Panc1 (cell line): ENCODE results near the gene TMEM240.

ENCODE experiments used
- TF ChIP-seq, protein P1 (sequence below): fragments of 450-650 bp; IDR thresholded peaks from 2 replicates; pipeline ENCODE4 v1.5.1; 2017; ENCODE audit warnings: mild to moderate bottlenecking
- TF ChIP-seq, protein P2 (sequence below), 2 experiments: IDR thresholded peaks; 2 replicates each; pipeline ENCODE4 v1.6.1; 2011 to 2012; ENCODE audit warnings: low read depth in 2 of 2, control low read depth in 1 of 2, low read length in 1 of 2, mild to moderate bottlenecking in 1 of 2, moderate library complexity in 1 of 2; ENCODE audit not compliant: insufficient read depth in 1 of 2

DNA sequence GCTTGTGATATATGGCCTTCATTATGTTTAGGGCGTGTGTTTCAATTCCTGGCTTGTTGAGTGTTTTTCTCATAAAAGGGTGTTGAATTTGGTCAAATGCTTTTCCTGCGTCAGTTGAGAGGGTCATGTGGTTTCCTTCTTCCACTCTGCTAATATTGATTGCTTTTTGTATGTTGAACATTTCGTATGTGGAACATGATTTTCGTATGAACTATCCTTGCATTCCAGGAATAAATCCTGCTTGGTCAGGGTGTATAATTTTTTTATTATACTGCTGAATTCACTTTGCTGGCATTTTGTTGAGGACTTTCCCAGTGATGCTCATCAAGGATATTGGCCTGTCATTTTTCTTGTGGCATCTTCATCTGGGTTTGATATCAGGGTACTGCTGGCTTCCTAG, 33.1 kb downstream of the TMEM240 start:
- TF ChIP-seq, protein P1, sequence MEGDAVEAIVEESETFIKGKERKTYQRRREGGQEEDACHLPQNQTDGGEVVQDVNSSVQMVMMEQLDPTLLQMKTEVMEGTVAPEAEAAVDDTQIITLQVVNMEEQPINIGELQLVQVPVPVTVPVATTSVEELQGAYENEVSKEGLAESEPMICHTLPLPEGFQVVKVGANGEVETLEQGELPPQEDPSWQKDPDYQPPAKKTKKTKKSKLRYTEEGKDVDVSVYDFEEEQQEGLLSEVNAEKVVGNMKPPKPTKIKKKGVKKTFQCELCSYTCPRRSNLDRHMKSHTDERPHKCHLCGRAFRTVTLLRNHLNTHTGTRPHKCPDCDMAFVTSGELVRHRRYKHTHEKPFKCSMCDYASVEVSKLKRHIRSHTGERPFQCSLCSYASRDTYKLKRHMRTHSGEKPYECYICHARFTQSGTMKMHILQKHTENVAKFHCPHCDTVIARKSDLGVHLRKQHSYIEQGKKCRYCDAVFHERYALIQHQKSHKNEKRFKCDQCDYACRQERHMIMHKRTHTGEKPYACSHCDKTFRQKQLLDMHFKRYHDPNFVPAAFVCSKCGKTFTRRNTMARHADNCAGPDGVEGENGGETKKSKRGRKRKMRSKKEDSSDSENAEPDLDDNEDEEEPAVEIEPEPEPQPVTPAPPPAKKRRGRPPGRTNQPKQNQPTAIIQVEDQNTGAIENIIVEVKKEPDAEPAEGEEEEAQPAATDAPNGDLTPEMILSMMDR = no peak
- TF ChIP-seq, protein P2, sequence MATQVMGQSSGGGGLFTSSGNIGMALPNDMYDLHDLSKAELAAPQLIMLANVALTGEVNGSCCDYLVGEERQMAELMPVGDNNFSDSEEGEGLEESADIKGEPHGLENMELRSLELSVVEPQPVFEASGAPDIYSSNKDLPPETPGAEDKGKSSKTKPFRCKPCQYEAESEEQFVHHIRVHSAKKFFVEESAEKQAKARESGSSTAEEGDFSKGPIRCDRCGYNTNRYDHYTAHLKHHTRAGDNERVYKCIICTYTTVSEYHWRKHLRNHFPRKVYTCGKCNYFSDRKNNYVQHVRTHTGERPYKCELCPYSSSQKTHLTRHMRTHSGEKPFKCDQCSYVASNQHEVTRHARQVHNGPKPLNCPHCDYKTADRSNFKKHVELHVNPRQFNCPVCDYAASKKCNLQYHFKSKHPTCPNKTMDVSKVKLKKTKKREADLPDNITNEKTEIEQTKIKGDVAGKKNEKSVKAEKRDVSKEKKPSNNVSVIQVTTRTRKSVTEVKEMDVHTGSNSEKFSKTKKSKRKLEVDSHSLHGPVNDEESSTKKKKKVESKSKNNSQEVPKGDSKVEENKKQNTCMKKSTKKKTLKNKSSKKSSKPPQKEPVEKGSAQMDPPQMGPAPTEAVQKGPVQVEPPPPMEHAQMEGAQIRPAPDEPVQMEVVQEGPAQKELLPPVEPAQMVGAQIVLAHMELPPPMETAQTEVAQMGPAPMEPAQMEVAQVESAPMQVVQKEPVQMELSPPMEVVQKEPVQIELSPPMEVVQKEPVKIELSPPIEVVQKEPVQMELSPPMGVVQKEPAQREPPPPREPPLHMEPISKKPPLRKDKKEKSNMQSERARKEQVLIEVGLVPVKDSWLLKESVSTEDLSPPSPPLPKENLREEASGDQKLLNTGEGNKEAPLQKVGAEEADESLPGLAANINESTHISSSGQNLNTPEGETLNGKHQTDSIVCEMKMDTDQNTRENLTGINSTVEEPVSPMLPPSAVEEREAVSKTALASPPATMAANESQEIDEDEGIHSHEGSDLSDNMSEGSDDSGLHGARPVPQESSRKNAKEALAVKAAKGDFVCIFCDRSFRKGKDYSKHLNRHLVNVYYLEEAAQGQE (IDR thresholded peaks at IDR 0.05; ENCODE audit: insufficient read depth in 1 of 2, low read depth in 2 of 2, low read length in 1 of 2) = no peak
